Measurements from ENCODE around the gene RYK.
"Not testable (repeated sequence)": the region's sequence is repeated elsewhere in the genome, so short reads cannot be mapped to it uniquely, and the experiment has no call there.

RYK gene

GRCh38 chr3:134250717-134251220 is at the start of gene RYK:
Gene RYK, minus strand, starts transcription at chr3:134250859. Its CDS starts 205 bp downstream, at chr3:134250654.
- DNase-seq = peak; percentile 79

DNA sequence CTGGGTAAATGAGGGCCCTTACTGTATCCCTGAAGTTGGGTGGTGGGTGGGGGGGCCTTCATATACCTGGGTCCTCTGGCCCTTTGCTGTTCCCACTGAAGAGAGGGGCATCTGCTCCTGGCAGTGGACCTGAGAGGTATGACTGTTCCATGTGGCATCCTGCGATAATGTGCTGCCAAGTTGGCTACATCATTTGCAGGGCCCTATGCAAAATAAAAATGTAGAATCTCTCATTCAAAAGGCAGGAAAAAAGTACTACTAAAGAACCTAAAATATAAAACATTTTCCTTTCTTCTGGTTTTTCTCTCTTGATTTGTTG is 49.2 kb upstream of the RYK start:
- no peak for DNase-seq

DNA sequence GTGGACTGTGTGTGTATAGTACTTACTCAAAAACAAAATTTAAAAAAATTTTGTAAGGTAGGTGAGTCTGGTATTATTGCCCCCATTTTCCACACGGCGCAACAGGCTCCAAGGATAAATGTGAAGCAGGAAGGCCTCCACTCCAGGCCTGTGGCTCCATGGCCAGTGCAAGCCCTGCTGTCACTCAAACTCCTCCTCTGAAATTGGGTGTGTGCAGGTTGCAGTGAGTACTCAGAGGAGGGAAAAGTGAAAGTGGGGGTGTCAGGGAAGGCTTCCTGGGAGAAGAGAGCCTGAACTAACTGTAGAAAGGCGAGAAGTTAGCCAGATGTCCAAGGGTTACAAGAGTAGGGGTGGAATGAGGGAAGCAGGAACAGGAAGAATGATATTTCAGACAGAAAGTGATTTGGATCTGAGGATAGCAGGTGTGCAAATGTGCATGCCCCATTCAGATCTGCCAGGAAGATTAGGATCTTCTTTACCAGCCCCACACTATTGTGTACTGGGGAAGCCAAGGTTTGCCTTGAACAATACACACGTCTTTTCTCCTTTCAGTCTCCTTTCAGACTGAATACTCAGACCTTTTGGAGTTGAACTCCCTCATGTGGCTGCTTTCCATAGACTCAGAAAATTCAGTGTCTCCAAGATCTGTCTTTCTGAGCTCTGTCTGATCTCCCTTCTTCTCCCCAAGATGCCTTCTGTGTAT is 48.7 kb upstream of the RYK start:
- DNase-seq = peak; percentile 6

GRCh38 chr3:134298249-134298648 is 47.6 kb upstream of the RYK start:
- no peak for DNase-seq

- DNase-seq = no peak
These were observed 46.0 kb upstream of the RYK start for GRCh38 chr3:134296616-134297015.

GRCh38 chr3:134295930-134296329 is 45.3 kb upstream of the RYK start:
- no peak for DNase-seq

DNA sequence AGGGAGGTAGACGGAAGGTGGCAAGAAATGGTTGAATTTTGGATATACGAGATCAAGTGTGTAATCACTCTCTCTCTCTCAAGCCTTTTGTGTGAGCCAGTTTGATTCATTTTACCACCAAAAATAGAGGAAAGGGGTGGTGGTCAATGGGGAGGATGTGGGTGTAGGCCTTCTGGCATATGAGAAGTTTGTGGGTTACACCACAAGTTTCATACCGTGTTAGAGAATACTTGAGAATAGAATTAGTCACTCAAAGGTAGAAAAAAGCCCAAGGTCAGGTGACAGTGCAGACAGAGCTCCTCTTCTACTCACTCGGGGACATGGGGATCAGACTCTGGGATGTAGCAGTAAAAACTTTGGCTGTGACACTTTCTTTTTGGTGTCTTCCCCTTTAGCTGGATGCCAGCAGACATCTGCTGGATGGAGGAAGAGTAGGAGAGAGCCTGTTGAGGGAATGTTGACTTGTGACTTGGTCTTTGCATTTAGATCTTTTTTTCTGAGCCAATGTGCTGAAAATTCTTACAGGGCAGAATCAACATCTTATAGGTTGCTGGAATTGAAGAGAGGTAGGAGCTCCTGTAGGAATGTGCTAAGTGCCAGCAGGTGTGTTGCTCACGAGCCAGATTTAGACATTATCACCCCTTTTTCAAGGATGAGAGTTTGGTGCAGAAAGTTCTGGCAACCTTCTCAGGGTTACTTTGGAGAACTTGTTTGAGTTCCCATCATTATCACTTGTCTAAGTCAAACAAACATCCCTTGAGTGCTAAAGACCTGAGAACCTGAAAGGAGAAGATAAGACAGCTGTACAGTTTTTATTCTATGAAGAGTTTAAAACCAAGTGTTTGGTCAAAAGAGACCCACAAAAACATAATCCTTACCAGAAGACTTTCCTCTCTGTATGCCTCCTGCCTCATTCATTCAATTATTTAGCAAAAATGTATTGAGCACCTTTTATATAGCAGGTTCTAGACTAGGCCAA is 43.9 kb upstream of the RYK start:
- DNase-seq = peak; percentile 64

- DNase-seq = no peak
These were observed 40.9 kb upstream of the RYK start for GRCh38 chr3:134291319-134292254.

DNA sequence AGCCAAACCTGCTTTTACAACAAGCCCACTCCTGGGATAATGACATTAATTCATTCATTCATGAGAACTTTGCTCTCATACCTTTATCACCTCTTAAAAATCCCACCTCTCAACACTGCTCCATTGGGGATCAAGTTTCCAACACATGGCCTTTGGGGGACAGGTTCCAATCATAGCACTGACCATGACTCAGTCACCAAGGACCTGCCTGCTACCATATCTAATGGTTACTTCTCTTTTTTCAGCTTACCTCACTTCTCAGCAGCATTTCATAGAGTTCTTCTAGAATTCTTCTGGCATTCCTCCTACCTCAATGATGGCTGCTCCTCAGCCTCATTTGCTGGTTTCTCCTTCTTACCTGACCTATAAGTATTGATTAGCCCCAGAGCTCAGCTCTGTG is 36.9 kb upstream of the RYK start:
- DNase-seq = no peak

- DNase-seq = no peak
These were observed 33.8 kb upstream of the RYK start for GRCh38 chr3:134284438-134284837.

DNA sequence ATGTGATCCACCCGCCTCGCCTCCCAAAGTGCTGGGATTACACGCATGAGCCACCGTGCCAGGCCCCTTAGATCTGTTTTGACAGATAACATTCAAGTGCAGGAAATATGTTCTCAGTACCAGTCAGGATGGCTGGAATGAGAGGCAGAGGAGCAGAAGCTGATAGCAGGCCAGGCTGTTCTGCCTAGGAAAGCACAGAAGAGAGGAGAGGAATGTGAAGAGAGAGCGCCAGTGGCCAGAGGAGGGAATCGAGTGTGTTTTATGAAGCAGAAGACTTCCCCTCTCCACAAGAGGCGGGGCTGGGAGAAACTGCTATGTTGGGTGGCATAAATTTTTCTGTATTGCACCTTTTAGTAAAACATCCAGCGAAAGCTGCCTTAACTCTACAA is 32.0 kb upstream of the RYK start:
- DNase-seq = no peak

- no peak for DNase-seq
These were observed 31.4 kb upstream of the RYK start for GRCh38 chr3:134281912-134282658.

- no peak for DNase-seq
These were observed 28.8 kb upstream of the RYK start for GRCh38 chr3:134279466-134279865.

GRCh38 chr3:134277066-134277660 is 26.5 kb upstream of the RYK start:
- no peak for DNase-seq

DNA sequence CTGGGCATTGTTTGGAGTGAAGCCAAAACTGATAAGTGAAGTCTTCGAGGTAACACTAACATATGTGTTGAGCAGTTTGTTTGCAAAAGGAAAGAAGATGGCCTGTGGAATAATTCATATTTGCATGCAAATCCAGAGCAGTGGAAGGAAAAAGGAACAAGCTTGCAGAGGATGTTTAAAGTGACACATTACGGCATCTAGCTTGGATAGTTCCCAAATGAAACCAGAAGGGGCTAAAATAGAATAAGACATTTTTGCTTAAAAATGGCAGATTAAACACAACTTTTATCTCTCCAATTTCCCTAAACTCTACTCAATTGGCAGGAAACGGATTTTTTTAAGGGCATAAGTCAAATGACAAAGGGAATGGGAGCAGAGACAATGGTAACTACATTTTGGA is 25.4 kb upstream of the RYK start:
- DNase-seq = no peak

DNA sequence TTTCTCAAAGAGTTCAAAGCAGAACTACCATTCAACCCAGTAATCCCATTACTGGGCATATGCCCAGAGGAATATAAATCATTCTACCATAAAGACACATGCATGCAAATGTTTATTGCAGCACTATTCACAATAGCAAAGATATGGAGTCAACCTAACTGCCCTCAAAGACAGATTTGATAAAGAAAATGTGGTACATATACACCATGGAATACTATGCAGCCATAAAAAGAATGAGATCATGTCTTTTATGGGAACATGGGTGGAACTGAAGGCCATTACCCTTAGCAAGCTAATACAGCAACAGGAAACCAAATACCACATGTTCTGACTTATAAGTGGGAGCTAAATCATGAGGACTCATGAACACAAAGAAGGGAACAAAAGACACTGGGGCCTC is 24.5 kb upstream of the RYK start:
- DNase-seq = not testable (repeated sequence)

DNA sequence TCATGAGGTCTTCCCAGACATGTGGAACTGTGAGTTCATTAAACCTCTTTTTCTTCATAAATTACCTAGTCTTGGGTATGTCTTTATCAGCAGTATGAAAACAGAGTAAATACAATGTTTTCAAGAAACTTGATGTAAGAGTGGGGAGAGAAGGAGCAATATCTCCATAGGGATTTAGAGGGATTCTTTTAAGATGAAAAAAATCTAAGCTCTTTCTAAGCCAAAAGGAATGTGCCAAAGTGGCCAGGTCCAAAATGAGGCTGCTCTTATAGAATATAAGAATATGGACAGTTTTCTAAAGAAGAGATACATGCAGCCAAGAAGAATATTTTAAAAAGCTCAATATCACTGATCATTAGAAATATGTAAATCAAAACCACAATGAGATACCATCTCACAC is 23.9 kb upstream of the RYK start:
- no peak for DNase-seq

GRCh38 chr3:134267996-134268395 is 17.3 kb upstream of the RYK start:
- no peak for DNase-seq

- DNase-seq = no peak
These were observed 10.3 kb upstream of the RYK start for GRCh38 chr3:134260987-134261386.

- no peak for DNase-seq
These were observed 8.2 kb upstream of the RYK start for GRCh38 chr3:134258761-134259347.

GRCh38 chr3:134255404-134255803 is 4.7 kb upstream of the RYK start:
- DNase-seq = no peak

All from CD4-positive, alpha-beta T cell treated with Interleukin-10 for 1 hour (primary cell).